ENCODE results near the gene TMEM221. TPM values are rescaled to one million over a fixed set of nuclear protein-coding genes. Genes with fewer than 3 reads are reported as not detected.

The TMEM221 gene
- total and polyA plus RNA-seq, 11 donors: 0.04 to 0.52 TPM; not detected in 9

DNA sequence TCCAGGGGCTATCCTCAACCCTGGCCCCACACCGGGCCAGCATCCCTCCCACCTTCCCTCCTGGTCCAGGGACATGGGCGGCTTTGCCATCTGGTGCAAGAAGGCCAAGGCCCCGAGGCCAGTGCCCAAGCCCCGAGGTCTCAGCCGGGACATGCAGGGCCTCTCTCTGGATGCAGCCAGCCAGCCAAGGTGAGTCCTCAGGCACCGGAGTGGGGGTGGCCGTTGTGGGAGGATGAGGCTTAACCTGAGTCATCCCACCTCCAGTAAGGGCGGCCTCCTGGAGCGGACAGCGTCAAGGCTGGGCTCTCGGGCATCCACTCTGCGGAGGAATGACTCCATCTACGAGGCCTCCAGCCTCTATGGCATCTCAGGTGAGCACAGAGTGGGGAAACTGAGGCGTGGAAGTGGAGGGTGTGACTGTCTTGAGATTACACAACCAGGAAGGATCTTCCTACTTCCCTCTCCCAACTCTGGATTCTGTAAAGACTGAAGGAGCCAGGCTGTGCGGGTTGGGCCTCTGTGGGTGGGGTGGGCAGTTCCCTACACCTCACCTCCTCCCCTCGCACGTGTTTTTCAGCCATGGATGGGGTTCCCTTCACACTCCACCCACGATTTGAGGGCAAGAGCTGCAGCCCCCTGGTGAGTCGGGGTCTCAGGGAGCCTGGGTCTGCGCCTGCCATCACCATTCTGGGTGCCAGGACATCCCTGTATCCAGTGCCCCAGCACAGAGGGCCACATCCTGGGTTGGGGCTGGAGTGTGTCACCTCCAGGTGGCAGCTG lies 24.8 kb downstream of the TMEM221 start:
- intact Hi-C loops (cut with DNase I): loop anchor here in 1 of 10 donors (5.0 kb wide), 1 partner anchor 39 kb away; the partner anchor contains the start of gene NXNL1
- WGBS, 4 donors: 90 to 95% (median 94%) methylated on average over 16 to 20 of the region's 20 CpGs
- H3K9me3 ChIP-seq: no peaks in the 10 kb centered on the region
- peaks cover 0 to 11% (median 0%) of the 10 kb centered on the region in 9 donors for H3K36me3 ChIP-seq
- H3K4me3 ChIP-seq: no peak overlapping the region
- H3K4me1 ChIP-seq: peaks cover 0 to 23% (median 10%) of the 10 kb centered on the region in 12 donors
- no peak for TF ChIP-seq POLR2A (IDR thresholded peaks at IDR 0.05)
- no peak for TF ChIP-seq CTCF (IDR thresholded peaks at IDR 0.05)
- no peak for ATAC-seq
- H3K27ac ChIP-seq: no peak overlapping the region
- DNase-seq: no peak
- no peaks in the 10 kb centered on the region for H3K27me3 ChIP-seq

DNA sequence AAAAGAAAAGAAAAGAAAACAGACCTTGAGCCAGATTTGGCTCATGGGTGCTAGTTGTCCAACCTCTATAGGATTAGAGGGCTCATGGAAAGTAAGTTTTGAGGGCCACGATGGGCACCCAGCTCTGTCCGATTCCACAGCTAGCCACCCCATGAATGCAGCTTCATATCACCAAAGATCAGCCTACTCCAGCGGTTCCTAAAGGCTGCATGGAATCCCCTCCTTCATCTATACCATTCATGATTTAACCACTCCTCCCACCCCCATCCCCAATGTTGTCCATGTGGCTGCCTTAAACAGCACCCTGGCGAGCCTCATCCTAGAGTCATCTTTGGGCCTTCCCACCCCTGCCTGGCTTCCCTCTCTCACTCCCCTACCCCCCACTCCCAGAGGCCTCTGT lies 26.5 kb downstream of the TMEM221 start:
- peaks cover 0 to 11% (median 0%) of the 10 kb centered on the region in 9 donors for H3K36me3 ChIP-seq
- H3K27me3 ChIP-seq: no peaks in the 10 kb centered on the region
- H3K9me3 ChIP-seq: no peaks in the 10 kb centered on the region
- H3K4me1 ChIP-seq: peaks cover 0 to 23% (median 10%) of the 10 kb centered on the region in 12 donors
- intact Hi-C loops (cut with DNase I): loop anchor here in 1 of 10 donors (5.0 kb wide), 1 partner anchor 40 kb away; the partner anchor contains the start of gene NXNL1
- no peak overlapping the region for H3K27ac ChIP-seq
- TF ChIP-seq CTCF (IDR thresholded peaks at IDR 0.05) (no peak), POLR2A (IDR thresholded peaks at IDR 0.05) (no peak)
- 95 to 99% (median 97%) methylated on average over 4 of the region's 4 CpGs for WGBS, 4 donors
- DNase-seq (no peak), ATAC-seq (no peak)
- H3K4me3 ChIP-seq: no peak overlapping the region

- TF ChIP-seq CTCF (IDR thresholded peaks at IDR 0.05): peak in 3 of 12 donors; percentile 11 to 16 (median 14)
- no peak for TF ChIP-seq POLR2A (IDR thresholded peaks at IDR 0.05)
- WGBS, 4 donors: 4 to 8% (median 5%) methylated on average over 16 to 25 of the region's 25 CpGs
- Histone ChIP-seq H3K27ac (peak overlapping the region in 10 of 12 donors; percentile 45 to 86 (median 79)), H3K36me3 (peaks cover 0 to 11% (median 0%) of the 10 kb centered on the region in 9 donors), H3K9me3 (no peaks in the 10 kb centered on the region), H3K27me3 (no peaks in the 10 kb centered on the region), H3K4me1 (peaks cover 0 to 23% (median 10%) of the 10 kb centered on the region in 12 donors), H3K4me3 (peak overlapping the region; percentile 46 to 98 (median 88))
- DNase-seq (peak in 3 of 5 donors; percentile 35 to 52 (median 40)), ATAC-seq (peak in 3 of 4 donors; percentile 17 to 41 (median 27))
- intact Hi-C loops (cut with DNase I): loop anchor here in 1 of 10 donors (5.0 kb wide), 1 partner anchor 42 kb away; the partner anchor contains the start of gene NXNL1
Measured at GRCh38 chr19:17420475-17420924, 28.0 kb downstream of the TMEM221 start.

All from heart left ventricle (tissue), 16 donors.